MCF 10A (cell line): ENCODE measurements around the gene PRDM10. TPM values are rescaled to one million over a fixed set of nuclear protein-coding genes. Genes with fewer than 3 reads are reported as not detected.

Experiments
- BruUV-seq: library from RNA; stranded (reverse); fragments of 400-500 nt; replicated peaks from 2 replicates; lab custom pipeline; 2021; lab: Mats Ljungman, UMichigan
- CTCF ChIA-PET: fragments of 300-600 bp; sonication (Branson Sonifier 250); formaldehyde crosslinking; extraction: SDS; loops from one replicate; lab custom pipeline; 2021; ENCODE audit warnings: antibody characterized with exemption, inconsistent platforms; lab: Yijun Ruan, JAX
- POLR2A ChIA-PET: fragments of 300-600, 350-650 bp; sonication (Branson Sonifier 250); formaldehyde crosslinking; extraction: SDS; loops from one replicate; lab custom pipeline; 2020; ENCODE audit warnings: antibody characterized with exemption, inconsistent platforms; lab: Yijun Ruan, JAX
- DNase-seq: peaks from one replicate; pipeline ENCODE4 v3.0.0-alpha.2; 2018; ENCODE audit not compliant: unreplicated experiment
- H3K27ac Mint-ChIP-seq: one replicate; pipeline ENCODE4 v1.8.0; 2022; ENCODE audit warnings: mild to moderate bottlenecking, low read depth, mixed read lengths; ENCODE audit not compliant: unreplicated experiment
- H3K27me3 Mint-ChIP-seq: one replicate; pipeline ENCODE4 v1.8.0; 2022; ENCODE audit warnings: mixed read lengths; ENCODE audit not compliant: insufficient read depth, unreplicated experiment
- H3K36me3 Mint-ChIP-seq: one replicate; pipeline ENCODE4 v1.8.0; 2022; ENCODE audit warnings: mild to moderate bottlenecking, moderate library complexity, mixed read lengths; ENCODE audit not compliant: insufficient read depth, unreplicated experiment
- H3K4me1 Mint-ChIP-seq: one replicate; pipeline ENCODE4 v1.8.0; 2022; ENCODE audit warnings: mixed read lengths; ENCODE audit not compliant: insufficient read depth, unreplicated experiment
- H3K4me3 Mint-ChIP-seq: one replicate; pipeline ENCODE4 v1.8.0; 2022; ENCODE audit warnings: mild to moderate bottlenecking, moderate library complexity, mixed read lengths; ENCODE audit not compliant: unreplicated experiment
- H3K9me3 Mint-ChIP-seq: one replicate; pipeline ENCODE4 v1.8.0; 2022; ENCODE audit warnings: mixed read lengths; ENCODE audit not compliant: unreplicated experiment
- intact Hi-C: fragments of 100-400 bp; cut with micrococcal nuclease; formaldehyde crosslinking; loops from 2 replicates; pipeline ENCODE4 v1.14.1; 2022
- total RNA-seq: library from RNA; stranded (reverse); gene quantifications from 2 replicates; pipeline ENCODE4 v1.2.3, GENCODE V29; 2022
- TF ChIP-seq, protein P1 (sequence below): fragments of 200-600 bp; IDR thresholded peaks from one replicate; pipeline ENCODE4 v1.8.0; 2022; ENCODE audit warnings: antibody characterized with exemption, mild to moderate bottlenecking; ENCODE audit not compliant: unreplicated experiment

PRDM10 gene
- total RNA-seq, 1 experiment from 2014 or later = 5.1 TPM

DNA sequence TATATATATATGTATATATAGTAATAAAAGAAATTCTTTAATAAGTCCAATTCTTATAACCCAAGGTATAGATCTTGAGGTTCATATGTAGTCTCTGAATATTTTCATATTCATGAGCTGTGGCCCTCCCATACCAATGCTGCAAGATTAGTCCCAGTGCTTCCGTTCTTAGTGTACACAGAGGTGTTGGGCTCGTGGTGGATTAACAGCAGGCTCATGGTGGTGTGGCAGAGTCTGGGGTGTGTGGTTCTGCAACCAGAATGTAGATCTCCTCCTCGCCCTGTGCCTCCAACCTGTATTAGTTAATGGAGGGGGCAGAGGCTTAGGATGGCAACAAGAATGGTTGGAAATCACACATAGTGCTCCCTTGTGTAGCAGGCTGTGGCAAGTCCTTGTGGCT, 16.8 kb downstream of the PRDM10 start:
- Mint-ChIP-seq H3K27me3 (no peaks in the 10 kb centered on the region), H3K27ac (no peak overlapping the region), H3K4me3 (no peak overlapping the region), H3K4me1 (no peaks in the 10 kb centered on the region), H3K36me3 (no peaks in the 10 kb centered on the region), H3K9me3 (peaks cover 6% of the 10 kb centered on the region)
- BruUV-seq = no TSS peak
- ChIA-PET CTCF (interaction anchor here (1.4 kb wide), 1 partner anchor 146 kb away, joined by 4 read pairs; no protein-coding TSS in a partner anchor), POLR2A (interaction anchor here (0.6 kb wide), 1 partner anchor 107 kb away, joined by 3 read pairs; no protein-coding TSS in a partner anchor)
- TF ChIP-seq, protein P1, sequence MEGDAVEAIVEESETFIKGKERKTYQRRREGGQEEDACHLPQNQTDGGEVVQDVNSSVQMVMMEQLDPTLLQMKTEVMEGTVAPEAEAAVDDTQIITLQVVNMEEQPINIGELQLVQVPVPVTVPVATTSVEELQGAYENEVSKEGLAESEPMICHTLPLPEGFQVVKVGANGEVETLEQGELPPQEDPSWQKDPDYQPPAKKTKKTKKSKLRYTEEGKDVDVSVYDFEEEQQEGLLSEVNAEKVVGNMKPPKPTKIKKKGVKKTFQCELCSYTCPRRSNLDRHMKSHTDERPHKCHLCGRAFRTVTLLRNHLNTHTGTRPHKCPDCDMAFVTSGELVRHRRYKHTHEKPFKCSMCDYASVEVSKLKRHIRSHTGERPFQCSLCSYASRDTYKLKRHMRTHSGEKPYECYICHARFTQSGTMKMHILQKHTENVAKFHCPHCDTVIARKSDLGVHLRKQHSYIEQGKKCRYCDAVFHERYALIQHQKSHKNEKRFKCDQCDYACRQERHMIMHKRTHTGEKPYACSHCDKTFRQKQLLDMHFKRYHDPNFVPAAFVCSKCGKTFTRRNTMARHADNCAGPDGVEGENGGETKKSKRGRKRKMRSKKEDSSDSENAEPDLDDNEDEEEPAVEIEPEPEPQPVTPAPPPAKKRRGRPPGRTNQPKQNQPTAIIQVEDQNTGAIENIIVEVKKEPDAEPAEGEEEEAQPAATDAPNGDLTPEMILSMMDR = no peak
- no peak for DNase-seq
- intact Hi-C loops = no loop called here

- CTCF ChIA-PET = interaction anchor here (0.9 kb wide), 1 partner anchor 59 kb away, joined by 3 read pairs; no protein-coding TSS in a partner anchor
- Mint-ChIP-seq H3K9me3 (no peaks in the 10 kb centered on the region), H3K36me3 (no peaks in the 10 kb centered on the region), H3K4me3 (no peak overlapping the region), H3K27ac (no peak overlapping the region), H3K4me1 (no peaks in the 10 kb centered on the region), H3K27me3 (no peaks in the 10 kb centered on the region)
- DNase-seq = no peak
- TF ChIP-seq, protein P1 = no peak
- intact Hi-C loops = no loop called here
- no TSS peak for BruUV-seq
- POLR2A ChIA-PET = interaction anchor here (1.1 kb wide), 1 partner anchor 72 kb away, joined by 3 read pairs; no protein-coding TSS in a partner anchor
Observed at GRCh38 chr11:129980086-129980485, 22.5 kb downstream of the PRDM10 start.

GRCh38 chr11:129979046-129979605, 23.5 kb downstream of the PRDM10 start:
- TF ChIP-seq, protein P1 = no peak
- intact Hi-C loops = no loop called here
- Mint-ChIP-seq H3K4me3 (no peak overlapping the region), H3K27ac (no peak overlapping the region), H3K27me3 (no peaks in the 10 kb centered on the region), H3K9me3 (no peaks in the 10 kb centered on the region), H3K4me1 (peaks cover 4% of the 10 kb centered on the region), H3K36me3 (no peaks in the 10 kb centered on the region)
- CTCF ChIA-PET = interaction anchor here (0.6 to 3.6 kb wide), 2 partner anchors 119 to 153 kb away, joined by 3 to 14 read pairs; no protein-coding TSS in a partner anchor
- POLR2A ChIA-PET = interaction anchor here (0.7 to 1.8 kb wide), 3 partner anchors 10 to 153 kb away, joined by 3 to 4 read pairs (median 3); no protein-coding TSS in a partner anchor
- BruUV-seq = no TSS peak
- DNase-seq = no peak

DNA sequence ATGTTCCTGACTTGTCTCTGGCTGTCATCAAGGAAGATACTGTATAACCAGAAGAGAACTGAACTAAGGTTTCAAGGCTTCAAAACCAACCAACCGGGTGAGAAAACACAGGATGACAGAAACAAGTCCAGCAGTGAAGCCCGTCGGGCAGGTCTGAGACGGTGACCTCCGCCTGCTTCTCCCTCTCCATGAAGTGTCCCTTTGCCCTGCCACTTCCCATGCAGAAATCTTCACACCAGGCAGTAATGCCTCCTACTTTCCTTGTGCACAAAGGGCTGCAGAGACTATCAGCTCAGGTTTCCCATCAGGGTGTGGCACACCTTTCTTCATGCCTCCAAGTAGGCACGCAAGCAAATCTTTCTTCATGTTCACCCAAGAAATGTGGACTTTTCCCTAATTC, 24.2 kb downstream of the PRDM10 start:
- H3K27me3 Mint-ChIP-seq = no peaks in the 10 kb centered on the region
- TF ChIP-seq, protein P1 = no peak
- H3K9me3 Mint-ChIP-seq = no peaks in the 10 kb centered on the region
- POLR2A ChIA-PET = interaction anchor here (1.2 to 1.8 kb wide), 3 partner anchors 10 to 154 kb away, joined by 3 to 5 read pairs (median 4); no protein-coding TSS in a partner anchor
- H3K36me3 Mint-ChIP-seq = no peaks in the 10 kb centered on the region
- no peak for DNase-seq
- H3K4me3 Mint-ChIP-seq = no peak overlapping the region
- peaks cover 7% of the 10 kb centered on the region for H3K4me1 Mint-ChIP-seq
- no TSS peak for BruUV-seq
- CTCF ChIA-PET = interaction anchor here (0.6 to 3.6 kb wide), 2 partner anchors 120 to 154 kb away, joined by 3 to 14 read pairs; no protein-coding TSS in a partner anchor
- no peak overlapping the region for H3K27ac Mint-ChIP-seq
- intact Hi-C loops = no loop called here
